ENCODE data around the gene PIK3R4. TPM values are rescaled to one million over a fixed set of nuclear protein-coding genes. Genes with fewer than 3 reads are reported as not detected.

PIK3R4 gene
- total RNA-seq, 1 donor = 37.1 TPM

DNA sequence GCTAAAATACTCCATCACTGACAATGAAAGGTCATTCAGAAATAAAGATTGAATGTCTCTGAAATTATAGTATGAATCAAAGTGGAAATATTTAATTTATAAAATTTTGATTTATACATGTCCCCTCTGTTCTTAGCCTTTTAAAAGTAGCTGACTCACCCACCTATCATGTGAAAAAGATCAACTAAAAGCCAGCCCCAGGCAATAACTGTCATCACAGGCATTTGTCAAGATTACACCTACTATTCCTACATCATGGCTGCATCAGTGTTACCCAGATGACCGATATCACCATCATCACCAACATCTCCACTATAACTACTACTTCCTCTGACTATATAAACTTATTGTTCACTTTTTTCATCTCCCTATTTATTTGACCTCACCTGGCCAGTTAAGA is 14.3 kb upstream of the PIK3R4 start:
- DNase-seq (ENCODE audit: low read depth) = no peak
- TF ChIP-seq, protein P1, sequence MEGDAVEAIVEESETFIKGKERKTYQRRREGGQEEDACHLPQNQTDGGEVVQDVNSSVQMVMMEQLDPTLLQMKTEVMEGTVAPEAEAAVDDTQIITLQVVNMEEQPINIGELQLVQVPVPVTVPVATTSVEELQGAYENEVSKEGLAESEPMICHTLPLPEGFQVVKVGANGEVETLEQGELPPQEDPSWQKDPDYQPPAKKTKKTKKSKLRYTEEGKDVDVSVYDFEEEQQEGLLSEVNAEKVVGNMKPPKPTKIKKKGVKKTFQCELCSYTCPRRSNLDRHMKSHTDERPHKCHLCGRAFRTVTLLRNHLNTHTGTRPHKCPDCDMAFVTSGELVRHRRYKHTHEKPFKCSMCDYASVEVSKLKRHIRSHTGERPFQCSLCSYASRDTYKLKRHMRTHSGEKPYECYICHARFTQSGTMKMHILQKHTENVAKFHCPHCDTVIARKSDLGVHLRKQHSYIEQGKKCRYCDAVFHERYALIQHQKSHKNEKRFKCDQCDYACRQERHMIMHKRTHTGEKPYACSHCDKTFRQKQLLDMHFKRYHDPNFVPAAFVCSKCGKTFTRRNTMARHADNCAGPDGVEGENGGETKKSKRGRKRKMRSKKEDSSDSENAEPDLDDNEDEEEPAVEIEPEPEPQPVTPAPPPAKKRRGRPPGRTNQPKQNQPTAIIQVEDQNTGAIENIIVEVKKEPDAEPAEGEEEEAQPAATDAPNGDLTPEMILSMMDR (IDR thresholded peaks at IDR 0.05; ENCODE audit: insufficient read depth, low read length) = no peak
- no peak overlapping the region for H3K4me3 ChIP-seq (ENCODE audit: low read depth, low read length)

- TF ChIP-seq, protein P1 (IDR thresholded peaks at IDR 0.05; ENCODE audit: insufficient read depth, low read length) = peak; percentile 83
- no peak overlapping the region for H3K4me3 ChIP-seq (ENCODE audit: low read depth, low read length)
- DNase-seq (ENCODE audit: low read depth) = peak; percentile 76
Measured at GRCh38 chr3:130759692-130760338, 13.2 kb upstream of the PIK3R4 start.

- DNase-seq (ENCODE audit: low read depth) = no peak
- no peak overlapping the region for H3K4me3 ChIP-seq (ENCODE audit: low read depth, low read length)
- TF ChIP-seq, protein P1 (IDR thresholded peaks at IDR 0.05; ENCODE audit: insufficient read depth, low read length) = no peak
Measured at GRCh38 chr3:130758624-130759369, 12.2 kb upstream of the PIK3R4 start.

- no peak overlapping the region for H3K4me3 ChIP-seq (ENCODE audit: low read depth, low read length)
- DNase-seq (ENCODE audit: low read depth) = no peak
- TF ChIP-seq, protein P1 (IDR thresholded peaks at IDR 0.05; ENCODE audit: insufficient read depth, low read length) = no peak
Measured at GRCh38 chr3:130757611-130758150, 11.1 kb upstream of the PIK3R4 start.

GRCh38 chr3:130755666-130756065 is 9.0 kb upstream of the PIK3R4 start:
- TF ChIP-seq, protein P1 (IDR thresholded peaks at IDR 0.05; ENCODE audit: insufficient read depth, low read length) = no peak
- H3K4me3 ChIP-seq (ENCODE audit: low read depth, low read length) = no peak overlapping the region
- no peak for DNase-seq (ENCODE audit: low read depth)

GRCh38 chr3:130748981-130749380 is 2.4 kb upstream of the PIK3R4 start:
- TF ChIP-seq, protein P1 (IDR thresholded peaks at IDR 0.05; ENCODE audit: insufficient read depth, low read length) = no peak
- DNase-seq (ENCODE audit: low read depth) = peak; percentile 28
- H3K4me3 ChIP-seq (ENCODE audit: low read depth, low read length) = no peak overlapping the region

Data from fibroblast of the aortic adventitia (primary cell).